ENCODE results near the gene LMNTD2. TPM values are rescaled to one million over a fixed set of nuclear protein-coding genes. Genes with fewer than 3 reads are reported as not detected.
A peak's percentile ranks its signal among the peaks of the same experiment; 100 is the strongest.

LMNTD2 gene
- total RNA-seq, 1 donor = 2.2 TPM

DNA sequence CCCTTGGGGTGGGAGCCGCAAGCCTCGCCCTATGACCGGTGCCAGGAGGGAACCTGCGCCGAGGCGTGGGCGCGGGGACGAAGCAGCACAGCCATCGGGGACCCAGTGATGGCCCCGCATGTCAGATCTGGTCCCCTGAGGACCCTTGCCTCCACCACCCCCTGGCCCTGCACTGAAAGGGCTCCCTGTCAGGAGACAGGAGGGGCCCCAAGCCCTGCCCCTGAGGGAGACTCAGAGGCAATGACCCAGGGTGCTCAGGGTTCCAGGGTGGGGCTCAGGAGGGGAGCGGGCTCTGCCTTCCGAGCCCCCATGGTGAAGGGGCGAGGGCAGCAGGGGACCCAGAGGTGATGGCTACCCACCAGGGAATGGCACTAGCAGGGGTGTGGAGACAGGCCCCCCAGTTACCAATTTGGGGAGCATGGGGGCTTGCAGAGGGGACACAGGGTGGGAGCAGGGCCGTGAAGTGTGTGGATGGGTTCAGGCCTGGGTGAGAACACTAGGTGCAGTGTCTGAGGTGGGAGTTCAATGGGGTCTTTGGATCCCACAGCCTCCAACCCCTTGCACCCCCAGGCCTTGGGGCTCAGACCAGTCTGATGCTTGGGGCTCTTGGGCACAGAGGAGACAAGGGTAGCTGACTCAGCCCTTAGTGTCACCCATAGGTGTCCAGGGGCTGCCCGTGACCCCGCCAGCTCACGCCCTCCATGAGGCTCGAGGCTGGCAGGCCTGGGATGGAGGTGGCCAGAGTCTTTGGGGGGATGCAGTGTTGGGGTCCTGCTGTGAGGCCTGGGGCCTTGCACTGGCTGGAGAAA, 22.7 kb downstream of the LMNTD2 start:
- DNase-seq (ENCODE audit: low read depth) = no peak
- TF ChIP-seq, protein P1, sequence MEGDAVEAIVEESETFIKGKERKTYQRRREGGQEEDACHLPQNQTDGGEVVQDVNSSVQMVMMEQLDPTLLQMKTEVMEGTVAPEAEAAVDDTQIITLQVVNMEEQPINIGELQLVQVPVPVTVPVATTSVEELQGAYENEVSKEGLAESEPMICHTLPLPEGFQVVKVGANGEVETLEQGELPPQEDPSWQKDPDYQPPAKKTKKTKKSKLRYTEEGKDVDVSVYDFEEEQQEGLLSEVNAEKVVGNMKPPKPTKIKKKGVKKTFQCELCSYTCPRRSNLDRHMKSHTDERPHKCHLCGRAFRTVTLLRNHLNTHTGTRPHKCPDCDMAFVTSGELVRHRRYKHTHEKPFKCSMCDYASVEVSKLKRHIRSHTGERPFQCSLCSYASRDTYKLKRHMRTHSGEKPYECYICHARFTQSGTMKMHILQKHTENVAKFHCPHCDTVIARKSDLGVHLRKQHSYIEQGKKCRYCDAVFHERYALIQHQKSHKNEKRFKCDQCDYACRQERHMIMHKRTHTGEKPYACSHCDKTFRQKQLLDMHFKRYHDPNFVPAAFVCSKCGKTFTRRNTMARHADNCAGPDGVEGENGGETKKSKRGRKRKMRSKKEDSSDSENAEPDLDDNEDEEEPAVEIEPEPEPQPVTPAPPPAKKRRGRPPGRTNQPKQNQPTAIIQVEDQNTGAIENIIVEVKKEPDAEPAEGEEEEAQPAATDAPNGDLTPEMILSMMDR (IDR thresholded peaks at IDR 0.05; ENCODE audit: insufficient read depth, low read depth, low read length) = no peak
- peak overlapping the region; percentile 59 for H3K4me3 ChIP-seq (ENCODE audit: low read depth, low read length)

DNA sequence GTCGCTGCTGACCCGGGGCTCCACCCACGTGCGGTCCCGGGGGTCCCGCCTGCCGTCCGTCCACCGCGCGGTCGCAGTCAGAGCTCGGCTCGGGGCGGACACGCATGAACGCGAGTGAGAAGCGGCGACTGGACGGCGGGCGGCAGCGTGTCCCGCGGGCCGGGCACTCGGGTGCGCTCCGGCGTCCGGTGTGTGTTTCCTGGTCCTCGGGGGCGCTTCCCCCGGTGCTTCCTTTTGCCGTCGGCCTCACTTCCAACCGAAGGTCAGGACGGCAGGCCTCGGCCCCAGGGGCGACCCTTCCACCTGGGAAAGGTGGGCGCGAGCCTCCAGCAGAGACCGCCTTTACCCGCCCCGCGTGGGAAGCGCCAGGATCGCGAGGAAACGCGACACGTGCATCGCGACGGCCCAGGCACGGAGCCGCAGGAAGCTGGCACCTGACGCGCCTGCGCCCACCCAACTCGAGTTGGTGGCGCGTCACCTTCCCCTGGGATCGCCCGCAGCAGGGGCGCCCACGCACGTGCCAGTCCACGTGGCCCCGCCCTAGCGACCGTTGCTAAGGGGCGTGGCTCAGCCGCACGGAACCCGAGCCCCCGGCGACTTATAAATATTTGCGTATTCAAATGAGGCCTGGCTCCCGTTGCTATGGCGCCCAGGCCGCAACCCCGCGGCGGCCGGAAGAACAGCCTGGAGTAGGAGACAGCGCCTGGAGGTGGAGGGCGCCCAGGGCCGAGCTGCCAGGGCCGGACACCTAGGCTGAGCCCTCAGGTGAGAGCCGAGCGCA, 23.5 kb downstream of the LMNTD2 start, which contains the start of gene LRRC56:
TSS of gene LRRC56 (plus strand) at position 687 of the 781 bp plus-strand sequence. CDS start 3,158 bp downstream, outside the sequence.
- TF ChIP-seq, protein P1 (IDR thresholded peaks at IDR 0.05; ENCODE audit: insufficient read depth, low read depth, low read length) = no peak
- peak within 1 kb of the TSS; percentile 65 for H3K4me3 ChIP-seq (ENCODE audit: low read depth, low read length)
- peak; percentile 92 for DNase-seq (ENCODE audit: low read depth)

DNA sequence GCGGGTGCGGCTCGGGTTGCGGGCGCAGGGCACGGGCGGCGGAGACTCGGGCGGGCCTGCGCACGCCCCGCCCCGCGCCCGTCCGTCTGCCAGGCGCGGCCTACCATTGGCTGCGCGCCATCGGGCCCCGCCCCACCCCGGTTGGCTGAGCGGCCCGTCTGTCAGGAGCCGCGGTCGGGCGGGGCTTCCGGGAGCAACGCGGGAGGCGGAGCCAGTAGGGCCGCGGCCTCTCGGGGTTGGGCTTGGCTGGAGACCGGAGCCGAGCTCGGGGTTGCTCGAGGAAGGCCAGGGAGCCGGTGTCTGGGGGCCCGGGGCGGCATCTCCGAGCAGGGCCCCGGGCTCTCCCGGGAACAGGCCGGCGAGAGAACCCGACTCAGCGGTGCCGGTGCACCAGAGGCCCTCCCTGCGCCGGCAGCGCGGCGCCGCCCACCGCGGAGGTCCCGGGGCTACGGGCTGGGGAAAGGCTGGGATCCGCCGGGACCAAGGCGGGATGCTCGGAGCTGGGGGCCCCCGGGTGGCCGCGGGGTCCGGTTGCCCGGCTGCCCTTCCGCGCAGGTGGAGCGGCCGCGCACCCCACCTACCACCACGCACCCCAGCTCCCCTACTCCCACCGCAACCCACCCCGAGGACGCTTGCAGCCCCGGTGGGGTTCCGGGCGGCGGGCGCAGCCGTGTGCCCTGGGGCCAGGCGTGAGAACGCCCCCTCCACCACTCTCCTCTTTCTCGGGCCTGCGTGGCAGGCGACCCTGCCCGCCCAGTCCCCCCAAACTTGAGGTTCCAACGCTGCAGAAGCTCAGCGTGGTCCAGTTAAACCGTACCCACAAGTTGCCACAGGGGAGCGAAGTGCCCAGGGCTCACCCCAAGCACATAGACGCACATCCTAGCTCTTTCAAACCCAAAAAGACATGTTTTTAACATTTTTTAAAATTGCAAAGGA, 24.8 kb downstream of the LMNTD2 start, which contains the start of gene HRAS:
TSS of gene HRAS (minus strand) at position 58 of the 936 bp plus-strand sequence.
- DNase-seq (ENCODE audit: low read depth) = peak; percentile 95
- TF ChIP-seq, protein P1 (IDR thresholded peaks at IDR 0.05; ENCODE audit: insufficient read depth, low read depth, low read length) = no peak
- H3K4me3 ChIP-seq (ENCODE audit: low read depth, low read length) = peak within 1 kb of the TSS; percentile 79

DNA sequence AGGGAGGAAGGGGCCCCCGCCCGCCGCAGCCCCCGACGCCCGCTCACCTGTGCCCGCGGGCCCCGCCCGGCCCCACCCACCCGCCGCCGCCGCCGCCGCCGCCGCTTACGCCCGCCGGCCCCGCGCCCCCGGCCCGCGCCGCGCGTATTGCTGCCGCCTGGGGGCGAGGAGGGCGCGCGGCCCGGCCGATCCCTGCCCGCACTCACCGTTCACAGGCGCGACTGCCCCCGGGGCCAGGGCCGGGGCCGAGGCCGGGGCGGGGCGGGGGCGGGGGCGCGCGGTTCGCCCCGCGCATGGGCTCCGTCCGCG, 25.4 kb downstream of the LMNTD2 start:
- TF ChIP-seq, protein P1 (IDR thresholded peaks at IDR 0.05; ENCODE audit: insufficient read depth, low read depth, low read length) = no peak
- DNase-seq (ENCODE audit: low read depth) = no peak
- H3K4me3 ChIP-seq (ENCODE audit: low read depth, low read length) = peak overlapping the region; percentile 79

DNA sequence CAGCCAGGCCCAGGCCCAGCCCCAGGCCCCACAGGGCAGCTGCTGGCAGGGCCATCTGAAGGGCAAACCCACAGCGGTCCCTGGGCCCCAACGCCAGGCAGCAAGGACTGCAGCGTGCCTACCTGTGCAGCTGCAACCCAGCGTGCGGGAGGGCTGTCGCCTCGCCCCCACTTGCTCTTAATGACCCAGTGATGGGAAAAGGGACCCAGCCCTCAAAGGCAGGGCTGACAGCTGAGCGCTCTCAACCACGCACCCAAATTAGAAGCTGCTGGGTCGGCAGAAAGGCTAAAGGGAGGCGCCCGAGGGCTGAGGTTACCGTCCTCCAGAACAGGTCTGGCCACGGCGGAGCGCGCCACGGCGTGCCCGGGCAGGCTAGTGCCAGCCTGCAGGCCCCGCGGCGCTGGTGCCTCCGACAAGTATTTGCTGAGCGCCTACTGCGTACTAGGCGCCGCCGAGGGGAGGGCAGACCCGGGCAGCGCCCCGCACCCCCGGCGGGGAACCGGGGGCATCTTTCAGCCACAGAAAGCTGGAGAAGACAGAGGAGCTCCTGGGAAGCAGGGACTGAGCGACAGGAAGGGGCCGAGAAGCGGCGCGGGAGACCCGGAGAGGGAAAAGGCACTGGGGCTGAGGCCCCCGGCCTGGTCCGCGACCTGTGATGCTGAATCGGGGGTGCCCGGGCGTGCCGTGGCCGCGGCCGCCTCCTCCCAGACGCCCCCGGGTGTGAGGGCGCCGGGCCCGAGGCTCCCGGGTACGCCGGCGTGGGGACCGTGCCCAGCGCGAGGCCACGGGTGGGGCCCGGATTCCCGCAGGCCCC, 25.9 kb downstream of the LMNTD2 start:
- TF ChIP-seq, protein P1 (IDR thresholded peaks at IDR 0.05; ENCODE audit: insufficient read depth, low read depth, low read length) = no peak
- peak; percentile 17 for DNase-seq (ENCODE audit: low read depth)
- H3K4me3 ChIP-seq (ENCODE audit: low read depth, low read length) = peak overlapping the region; percentile 79
